NCI-H2196 treated with DMSO at 0.1 percent for 48 hours (cell line): ENCODE results near the gene SALL3.

ENCODE experiments used
- DNase-seq: peaks from one replicate; lab custom pipeline; 2025; ENCODE audit not compliant: unreplicated experiment; lab: John Stamatoyannopoulos, UW

SALL3 gene

GRCh38 chr18:79005653-79006052 is 26.0 kb downstream of the SALL3 start:
- DNase-seq: no peak

GRCh38 chr18:79006106-79006795 is 26.6 kb downstream of the SALL3 start:
- no peak for DNase-seq

- DNase-seq: no peak
Observed at GRCh38 chr18:79007440-79007839, 27.8 kb downstream of the SALL3 start.

GRCh38 chr18:79008356-79008940 is 28.8 kb downstream of the SALL3 start:
- no peak for DNase-seq

- DNase-seq: no peak
Observed at GRCh38 chr18:79010802-79011201, 31.2 kb downstream of the SALL3 start.

- no peak for DNase-seq
Observed at GRCh38 chr18:79011300-79011870, 31.8 kb downstream of the SALL3 start.

- DNase-seq: no peak
Observed at GRCh38 chr18:79013869-79014268, 34.3 kb downstream of the SALL3 start.

GRCh38 chr18:79018911-79019310 is 39.3 kb downstream of the SALL3 start:
- DNase-seq: no peak

GRCh38 chr18:79019881-79020280 is 40.3 kb downstream of the SALL3 start:
- no peak for DNase-seq

GRCh38 chr18:79022603-79023002 is 43.0 kb downstream of the SALL3 start:
- no peak for DNase-seq

- DNase-seq: no peak
Observed at GRCh38 chr18:79026491-79026890, 46.9 kb downstream of the SALL3 start.

- no peak for DNase-seq
Observed at GRCh38 chr18:79030680-79031079, 51.1 kb downstream of the SALL3 start.

- no peak for DNase-seq
Observed at GRCh38 chr18:79042276-79042675, 62.7 kb downstream of the SALL3 start.

- DNase-seq: no peak
Observed at GRCh38 chr18:79043288-79043687, 63.7 kb downstream of the SALL3 start.

GRCh38 chr18:79046522-79046921 is 66.9 kb downstream of the SALL3 start:
- DNase-seq: no peak

- no peak for DNase-seq
Observed at GRCh38 chr18:79047556-79048244, 68.1 kb downstream of the SALL3 start.

GRCh38 chr18:79048245-79048632 is 68.6 kb downstream of the SALL3 start:
- no peak for DNase-seq

GRCh38 chr18:79049506-79049905 is 69.9 kb downstream of the SALL3 start:
- DNase-seq: no peak
